HEK293 (cell line): ENCODE data around the gene COX18.

ENCODE experiments used
- BCL11B ChIP-seq: fragments of 450-650 bp; formaldehyde crosslinking; IDR thresholded peaks from 2 replicates; pipeline ENCODE4 v1.5.1; 2016; ENCODE audit warnings: low read depth, missing biosample characterization, missing genetic modification characterization
- KLF16 ChIP-seq: fragments of 450-650 bp; formaldehyde crosslinking; IDR thresholded peaks from 2 replicates; pipeline ENCODE4 v1.5.1; 2017; ENCODE audit warnings: missing biosample characterization, missing genetic modification characterization
- SALL2 ChIP-seq: fragments of 450-650 bp; formaldehyde crosslinking; IDR thresholded peaks from 2 replicates; pipeline ENCODE4 v1.5.0; 2017; ENCODE audit warnings: missing biosample characterization, mild to moderate bottlenecking, missing genetic modification characterization, borderline replicate concordance
- SP7 ChIP-seq: fragments of 450-650 bp; formaldehyde crosslinking; IDR thresholded peaks from 2 replicates; pipeline ENCODE4 v1.5.1; 2016; ENCODE audit warnings: missing biosample characterization, missing genetic modification characterization
- ZEB2 ChIP-seq: fragments of 450-650 bp; formaldehyde crosslinking; IDR thresholded peaks from 2 replicates; pipeline ENCODE4 v1.5.1; 2016; ENCODE audit warnings: missing biosample characterization, missing genetic modification characterization
- ZNF629 ChIP-seq: fragments of 450-650 bp; formaldehyde crosslinking; IDR thresholded peaks from 2 replicates; pipeline ENCODE4 v1.5.1; 2017; ENCODE audit warnings: missing biosample characterization, missing genetic modification characterization
- ZNF747 ChIP-seq: fragments of 450-650 bp; formaldehyde crosslinking; IDR thresholded peaks from 2 replicates; pipeline ENCODE4 v1.5.1; 2016; ENCODE audit warnings: missing biosample characterization, missing genetic modification characterization
- TF ChIP-seq, protein P1 (sequence below): fragments of 450-650 bp; formaldehyde crosslinking; IDR thresholded peaks from 2 replicates; pipeline ENCODE4 v1.5.1; 2016; ENCODE audit warnings: missing biosample characterization, missing genetic modification characterization
- TF ChIP-seq, protein P2 (sequence below): sonication (generic); formaldehyde crosslinking; IDR thresholded peaks from 2 replicates; pipeline ENCODE4 v1.8.1; 2022; ENCODE audit warnings: mild to moderate bottlenecking, moderate library complexity, missing genetic modification reagents
- TF ChIP-seq, protein P3 (sequence below): fragments of 450-650 bp; formaldehyde crosslinking; optimal IDR thresholded peaks from 2 replicates; pipeline ENCODE3; 2016; ENCODE audit warnings: missing biosample characterization, mild to moderate bottlenecking, missing genetic modification characterization

DNA sequence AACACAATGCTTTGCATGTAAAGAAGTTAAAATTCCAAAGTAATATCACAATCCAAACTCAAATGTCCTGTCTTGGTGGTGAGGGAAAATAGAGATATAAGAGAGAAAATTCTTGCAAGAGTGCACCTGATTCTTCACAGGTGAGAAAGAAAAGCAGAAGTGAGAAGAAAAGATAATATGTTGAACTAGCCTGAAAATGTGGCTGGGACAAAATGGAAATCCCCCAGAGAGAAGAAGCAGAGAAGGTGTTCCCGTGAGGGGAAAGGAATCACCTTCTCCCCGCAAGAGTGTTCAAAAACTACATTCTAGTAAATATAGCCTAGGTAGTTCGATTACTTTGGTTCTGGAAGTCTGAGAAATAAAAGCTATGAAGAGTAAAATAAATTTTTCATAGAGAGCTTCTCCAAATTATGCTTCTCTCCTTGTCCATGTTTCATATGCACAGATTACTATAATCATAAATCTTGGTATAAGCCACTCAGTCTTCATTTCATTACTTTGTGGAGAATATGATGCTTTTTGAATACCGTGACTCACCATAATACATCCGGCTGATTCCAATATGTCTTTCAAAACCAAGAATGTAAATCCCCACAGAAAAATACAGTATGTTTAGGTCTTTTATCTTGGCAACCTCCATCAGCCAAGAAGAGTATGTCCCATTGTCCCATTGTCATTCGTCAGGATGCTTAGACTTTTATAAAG, 63.1 kb downstream of the COX18 start:
- TF ChIP-seq ZNF747 (tag by site-specific recombination) (no peak), SALL2 (no peak), SP7 (tag by site-specific recombination) (no peak), ZNF629 (tag by site-specific recombination) (no peak), BCL11B (tag by site-specific recombination) (no peak), ZEB2 (no peak), KLF16 (tag by site-specific recombination) (no peak)
- TF ChIP-seq, protein P1, sequence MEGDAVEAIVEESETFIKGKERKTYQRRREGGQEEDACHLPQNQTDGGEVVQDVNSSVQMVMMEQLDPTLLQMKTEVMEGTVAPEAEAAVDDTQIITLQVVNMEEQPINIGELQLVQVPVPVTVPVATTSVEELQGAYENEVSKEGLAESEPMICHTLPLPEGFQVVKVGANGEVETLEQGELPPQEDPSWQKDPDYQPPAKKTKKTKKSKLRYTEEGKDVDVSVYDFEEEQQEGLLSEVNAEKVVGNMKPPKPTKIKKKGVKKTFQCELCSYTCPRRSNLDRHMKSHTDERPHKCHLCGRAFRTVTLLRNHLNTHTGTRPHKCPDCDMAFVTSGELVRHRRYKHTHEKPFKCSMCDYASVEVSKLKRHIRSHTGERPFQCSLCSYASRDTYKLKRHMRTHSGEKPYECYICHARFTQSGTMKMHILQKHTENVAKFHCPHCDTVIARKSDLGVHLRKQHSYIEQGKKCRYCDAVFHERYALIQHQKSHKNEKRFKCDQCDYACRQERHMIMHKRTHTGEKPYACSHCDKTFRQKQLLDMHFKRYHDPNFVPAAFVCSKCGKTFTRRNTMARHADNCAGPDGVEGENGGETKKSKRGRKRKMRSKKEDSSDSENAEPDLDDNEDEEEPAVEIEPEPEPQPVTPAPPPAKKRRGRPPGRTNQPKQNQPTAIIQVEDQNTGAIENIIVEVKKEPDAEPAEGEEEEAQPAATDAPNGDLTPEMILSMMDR: no peak
- TF ChIP-seq, protein P2, sequence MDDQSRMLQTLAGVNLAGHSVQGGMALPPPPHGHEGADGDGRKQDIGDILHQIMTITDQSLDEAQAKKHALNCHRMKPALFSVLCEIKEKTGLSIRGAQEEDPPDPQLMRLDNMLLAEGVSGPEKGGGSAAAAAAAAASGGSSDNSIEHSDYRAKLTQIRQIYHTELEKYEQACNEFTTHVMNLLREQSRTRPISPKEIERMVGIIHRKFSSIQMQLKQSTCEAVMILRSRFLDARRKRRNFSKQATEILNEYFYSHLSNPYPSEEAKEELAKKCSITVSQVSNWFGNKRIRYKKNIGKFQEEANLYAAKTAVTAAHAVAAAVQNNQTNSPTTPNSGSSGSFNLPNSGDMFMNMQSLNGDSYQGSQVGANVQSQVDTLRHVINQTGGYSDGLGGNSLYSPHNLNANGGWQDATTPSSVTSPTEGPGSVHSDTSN (CRISPR knock-in tag): no peak
- TF ChIP-seq, protein P3, sequence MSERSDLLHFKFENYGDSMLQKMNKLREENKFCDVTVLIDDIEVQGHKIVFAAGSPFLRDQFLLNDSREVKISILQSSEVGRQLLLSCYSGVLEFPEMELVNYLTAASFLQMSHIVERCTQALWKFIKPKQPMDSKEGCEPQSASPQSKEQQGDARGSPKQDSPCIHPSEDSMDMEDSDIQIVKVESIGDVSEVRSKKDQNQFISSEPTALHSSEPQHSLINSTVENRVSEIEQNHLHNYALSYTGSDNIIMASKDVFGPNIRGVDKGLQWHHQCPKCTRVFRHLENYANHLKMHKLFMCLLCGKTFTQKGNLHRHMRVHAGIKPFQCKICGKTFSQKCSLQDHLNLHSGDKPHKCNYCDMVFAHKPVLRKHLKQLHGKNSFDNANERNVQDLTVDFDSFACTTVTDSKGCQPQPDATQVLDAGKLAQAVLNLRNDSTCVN (tag by site-specific recombination): no peak
